GM20431 (cell line): ENCODE data around the gene SGSH.
"Not testable (repeated sequence)": the region's sequence is repeated elsewhere in the genome, so short reads cannot be mapped to it uniquely, and the experiment has no call there.

Source experiments
- in situ Hi-C: fragments of 300-500 bp; cut with MseI, MboI; formaldehyde crosslinking; loops from one replicate; pipeline ENCODE4 v1.15.0; 2020; ENCODE audit warnings: low sequenced_read_pairs; ENCODE audit not compliant: unreplicated experiment

SGSH gene

GRCh38 chr17:80254396-80255251 is 34.5 kb upstream of the SGSH start:
- in situ Hi-C loops: no loop called here

- in situ Hi-C loops: no loop called here
Measured at GRCh38 chr17:80253631-80254395, 33.7 kb upstream of the SGSH start.

GRCh38 chr17:80252871-80253270 is 32.7 kb upstream of the SGSH start:
- in situ Hi-C loops: no loop called here

- in situ Hi-C loops: no loop called here
Measured at GRCh38 chr17:80251966-80252365, 31.8 kb upstream of the SGSH start.

GRCh38 chr17:80248894-80249710 is 29.0 kb upstream of the SGSH start:
- in situ Hi-C loops: no loop called here

GRCh38 chr17:80248001-80248893 is 28.1 kb upstream of the SGSH start:
- in situ Hi-C loops: no loop called here

- in situ Hi-C loops: no loop called here
Measured at GRCh38 chr17:80247561-80247960, 27.4 kb upstream of the SGSH start.

GRCh38 chr17:80246726-80247125 is 26.6 kb upstream of the SGSH start:
- in situ Hi-C loops: no loop called here

GRCh38 chr17:80246266-80246681 is 26.1 kb upstream of the SGSH start:
- in situ Hi-C loops: no loop called here

GRCh38 chr17:80245566-80246265 is 25.6 kb upstream of the SGSH start:
- in situ Hi-C loops: no loop called here

GRCh38 chr17:80244871-80245509 is 24.9 kb upstream of the SGSH start:
- in situ Hi-C loops: no loop called here

GRCh38 chr17:80244448-80244847 is 24.3 kb upstream of the SGSH start:
- in situ Hi-C loops: not testable (repeated sequence)

- in situ Hi-C loops: no loop called here
Measured at GRCh38 chr17:80243526-80244433, 23.6 kb upstream of the SGSH start.

- in situ Hi-C loops: no loop called here
Measured at GRCh38 chr17:80242505-80242904, 22.4 kb upstream of the SGSH start.

GRCh38 chr17:80237386-80237785 is 17.3 kb upstream of the SGSH start:
- in situ Hi-C loops: no loop called here

- in situ Hi-C loops: no loop called here
Measured at GRCh38 chr17:80236911-80237310, 16.8 kb upstream of the SGSH start.

- in situ Hi-C loops: no loop called here
Measured at GRCh38 chr17:80233202-80233601, 13.1 kb upstream of the SGSH start.
